HCT116 (cell line): Measurements from ENCODE around the gene MUC21. TPM values are rescaled to one million over a fixed set of nuclear protein-coding genes. Genes with fewer than 3 reads are reported as not detected.
A peak's percentile ranks its signal among the peaks of the same experiment; 100 is the strongest.

Experiments used
- ATAC-seq: fragments of 200-7000 bp; cut with Tn5 transposase; 2 replicates; pipeline ENCODE4 v1.9.1; 2020; ENCODE audit warnings: mild to moderate bottlenecking, moderate library complexity
- BruUV-seq: library from RNA; stranded (reverse); fragments of 400-500 nt; replicated peaks from 2 replicates; lab custom pipeline; 2021; lab: Mats Ljungman, UMichigan
- CTCF ChIA-PET: fragments of 300-600 bp; sonication (Branson Sonifier 250); formaldehyde crosslinking; loops from one replicate; lab custom pipeline; 2021; ENCODE audit warnings: antibody characterized with exemption; lab: Charles Lee
- POLR2A ChIA-PET: fragments of 300-600, 350-600 bp; sonication (Branson Sonifier 250); formaldehyde crosslinking; loops from one replicate; lab custom pipeline; 2021; ENCODE audit warnings: antibody characterized with exemption; lab: Charles Lee
- RAD21 ChIA-PET, 2 experiments: fragments of 300-600 bp; sonication (Branson Sonifier 250); formaldehyde crosslinking; loops; one replicate each; lab custom pipeline; 2023; ENCODE audit warnings: low total read pairs in 2 of 2; ENCODE audit not compliant: uncharacterized antibody in 2 of 2, unreplicated experiment in 2 of 2, low non-redundant PET in 1 of 2; lab: Charles Lee
- DNase-seq: peaks from one replicate; pipeline ENCODE4 v3.0.0-alpha.2; 2010; ENCODE audit warnings: low read depth, low spot score
- H2AFZ ChIP-seq: fragments of 200-600 bp; shearing (Covaris generic), sonication (generic); 2 replicates; pipeline ENCODE4 v1.6.1; 2017; ENCODE audit warnings: low read depth, mixed run types, mixed read lengths, antibody characterized with exemption, low read length; ENCODE audit not compliant: poor library complexity, severe bottlenecking
- H3K27ac ChIP-seq: 2 replicates; pipeline ENCODE4 v1.5.1; 2012; ENCODE audit warnings: low read depth, low read length
- H3K27me3 ChIP-seq: fragments of 200-600 bp; sonication (generic); 2 replicates; pipeline ENCODE4 v1.6.1; 2016; ENCODE audit warnings: mixed run types, low read length, mixed read lengths; ENCODE audit not compliant: insufficient read depth
- H3K36me3 ChIP-seq, 2 experiments: fragments of 200-500 bp in 1 of 2; fragments of 200-600 bp in 1 of 2; sonication (Bioruptor generic) in 1 of 2; sonication (generic) in 1 of 2; 2 replicates each; pipeline versions ENCODE4 v1.5.1 to v1.6.1; 2014 to 2016; ENCODE audit warnings: low read length in 2 of 2, inconsistent platforms in 1 of 2, mixed read lengths in 1 of 2, mixed run types in 1 of 2; ENCODE audit not compliant: insufficient read depth in 2 of 2, control insufficient read depth in 1 of 2
- H3K4me1 ChIP-seq, 2 experiments: fragments of 200-600 bp in 1 of 2; sonication (generic) in 1 of 2; 2 replicates each; pipeline versions ENCODE4 v1.5.1 to v1.6.1; 2012 to 2017; ENCODE audit warnings: low read length in 2 of 2, inconsistent platforms in 1 of 2, mild to moderate bottlenecking in 1 of 2, mixed read lengths in 1 of 2, mixed run types in 1 of 2, moderate library complexity in 1 of 2; ENCODE audit not compliant: insufficient read depth in 2 of 2, control insufficient read depth in 1 of 2
- H3K4me2 ChIP-seq: fragments of 200-600 bp; sonication (generic); 2 replicates; pipeline ENCODE4 v1.6.1; 2017; ENCODE audit warnings: mixed run types, low read length, mixed read lengths
- H3K4me3 ChIP-seq, 2 experiments: fragments of 200-600 bp in 1 of 2; sonication (generic) in 1 of 2; replicated peaks in 1 of 2; 2 replicates each; pipeline ENCODE4 v1.5.1; 2011 to 2016; ENCODE audit warnings: low read length in 2 of 2, control low read depth in 1 of 2, low read depth in 1 of 2, mild to moderate bottlenecking in 1 of 2, mixed read lengths in 1 of 2, mixed run types in 1 of 2
- H3K79me2 ChIP-seq: fragments of 200-600 bp; sonication (generic); 2 replicates; pipeline ENCODE4 v1.6.1; 2017; ENCODE audit warnings: mild to moderate bottlenecking, mixed run types, low read length, moderate library complexity, mixed read lengths; ENCODE audit not compliant: insufficient read depth
- H3K9ac ChIP-seq: fragments of 200-600 bp; sonication (generic); 2 replicates; pipeline ENCODE4 v1.6.1; 2016; ENCODE audit warnings: low read length, mixed read lengths
- H3K9me2 ChIP-seq: fragments of 200-600 bp; sonication (generic), shearing (Covaris generic); 2 replicates; pipeline ENCODE4 v1.6.1; 2017; ENCODE audit warnings: mixed run types, mild to moderate bottlenecking, moderate library complexity; ENCODE audit not compliant: insufficient read depth
- H3K9me3 ChIP-seq, 2 experiments: fragments of 200-500 bp in 1 of 2; fragments of 200-600 bp in 1 of 2; sonication (Bioruptor generic) in 1 of 2; sonication (generic) in 1 of 2; 2 replicates each; pipeline ENCODE4 v1.6.1; 2014 to 2017; ENCODE audit warnings: low read length in 2 of 2, mixed read lengths in 2 of 2, inconsistent platforms in 1 of 2, low read depth in 1 of 2, mild to moderate bottlenecking in 1 of 2, mixed run types in 1 of 2, moderate library complexity in 1 of 2; ENCODE audit not compliant: control insufficient read depth in 1 of 2, insufficient read depth in 1 of 2
- H4K20me1 ChIP-seq: fragments of 200-600 bp; sonication (generic), shearing (Covaris generic); 2 replicates; pipeline ENCODE4 v1.6.1; 2017; ENCODE audit warnings: mixed run types, mild to moderate bottlenecking, moderate library complexity; ENCODE audit not compliant: insufficient read depth
- ELF1 ChIP-seq: IDR thresholded peaks from 2 replicates; pipeline ENCODE4 v1.6.1; 2012; ENCODE audit warnings: low read depth, borderline replicate concordance
- EZH2 ChIP-seq: fragments of 200-600 bp; sonication (generic); IDR thresholded peaks from 2 replicates; pipeline ENCODE4 v1.6.1; 2017; ENCODE audit warnings: antibody characterized with exemption, mixed run types
- JUND ChIP-seq: IDR thresholded peaks from 2 replicates; pipeline ENCODE4 v1.6.1; 2012
- POLR2AphosphoS5 ChIP-seq: IDR thresholded peaks from 2 replicates; pipeline ENCODE4 v1.6.1; 2011; ENCODE audit warnings: mild to moderate bottlenecking, low read depth, low read length, moderate library complexity
- RAD21 ChIP-seq: IDR thresholded peaks from 2 replicates; pipeline ENCODE4 v1.6.1; 2012; ENCODE audit warnings: low read depth, mild to moderate bottlenecking
- SIN3A ChIP-seq: IDR thresholded peaks from 2 replicates; pipeline ENCODE4 v1.6.1; 2012; ENCODE audit warnings: low read depth
- SP1 ChIP-seq: IDR thresholded peaks from 2 replicates; pipeline ENCODE4 v1.6.1; 2012; ENCODE audit warnings: low read depth
- SRF ChIP-seq: IDR thresholded peaks from 2 replicates; pipeline ENCODE4 v1.6.1; 2012; ENCODE audit warnings: low read depth
- ZFX ChIP-seq: fragments of 450-650 bp; IDR thresholded peaks from 2 replicates; pipeline ENCODE4 v1.6.1; 2017
- intact Hi-C: fragments of 100-400 bp; cut with micrococcal nuclease; formaldehyde crosslinking; loops from 2 replicates; pipeline ENCODE4 v1.10.0; 2022
- total RNA-seq: library from RNA; stranded (reverse); gene quantifications from one replicate; pipeline ENCODE4 v1.2.1, GENCODE V29; 2021; ENCODE audit not compliant: unreplicated experiment
- TF ChIP-seq, protein P1 (sequence below): IDR thresholded peaks from 2 replicates; pipeline ENCODE4 v1.6.1; 2012
- TF ChIP-seq, protein P2 (sequence below), 3 experiments: fragments of 200-600 bp in 1 of 3; sonication (generic) in 1 of 3; IDR thresholded peaks in 2 of 3; conservative IDR thresholded peaks in 1 of 3; 2 replicates each; pipeline ENCODE4 v1.5.1; 2012 to 2017; ENCODE audit warnings: low read depth in 2 of 3, low read length in 2 of 3, antibody characterized with exemption in 1 of 3, borderline replicate concordance in 1 of 3, control low read depth in 1 of 3, mild to moderate bottlenecking in 1 of 3, mixed read lengths in 1 of 3, mixed run types in 1 of 3, moderate library complexity in 1 of 3; ENCODE audit not compliant: insufficient read depth in 1 of 3
- TF ChIP-seq, protein P3 (sequence below): IDR thresholded peaks from 2 replicates; pipeline ENCODE4 v1.6.1; 2011; ENCODE audit warnings: mild to moderate bottlenecking, low read length, moderate library complexity; ENCODE audit not compliant: insufficient replicate concordance; ENCODE audit errors: extremely low read depth

MUC21 gene
- total RNA-seq, 1 experiment from 2014 or later = not detected

DNA sequence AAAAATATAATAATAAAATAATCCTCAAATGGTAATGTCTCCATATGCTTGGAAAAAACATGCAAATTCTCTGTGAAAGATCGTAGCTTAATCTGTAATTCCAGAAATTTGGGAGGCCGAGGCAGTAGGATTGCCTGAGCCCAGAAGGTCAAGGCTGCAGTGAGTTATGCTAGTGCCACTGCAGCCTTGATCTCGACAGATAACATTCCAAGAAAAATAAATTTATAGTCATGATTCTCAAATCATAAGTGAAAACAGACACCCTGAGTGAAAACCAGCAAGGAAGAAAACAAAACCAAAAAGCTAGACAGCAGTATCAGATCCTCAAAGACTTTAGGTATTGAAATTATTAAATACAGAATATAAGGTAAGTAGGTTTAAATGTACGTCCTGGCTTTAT lies 3.8 kb upstream of the MUC21 start (continued):
- TF ChIP-seq RAD21 (no peak), JUND (no peak), SIN3A (no peak), ELF1 (no peak), SP1 (no peak), POLR2AphosphoS5 (no peak), ZFX (no peak), SRF (no peak), EZH2 (no peak)
- TF ChIP-seq, protein P1, sequence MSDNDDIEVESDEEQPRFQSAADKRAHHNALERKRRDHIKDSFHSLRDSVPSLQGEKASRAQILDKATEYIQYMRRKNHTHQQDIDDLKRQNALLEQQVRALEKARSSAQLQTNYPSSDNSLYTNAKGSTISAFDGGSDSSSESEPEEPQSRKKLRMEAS = no peak

- BruUV-seq = no TSS peak
- Histone ChIP-seq H3K36me3 (no peaks in the 10 kb centered on the region), H4K20me1 (no peaks in the 10 kb centered on the region), H3K27ac (no peak overlapping the region), H3K9ac (no peak overlapping the region), H3K27me3 (no peaks in the 10 kb centered on the region), H3K9me2 (no peaks in the 10 kb centered on the region), H3K4me1 (peaks cover 8 to 9% of the 10 kb centered on the region in 2 experiments; a peak in 3 of 4 replicates), H3K9me3 (no peaks in the 10 kb centered on the region), H3K4me3 (no peak overlapping the region), H3K79me2 (no peaks in the 10 kb centered on the region), H2AFZ (peak overlapping the region; percentile 52), H3K4me2 (no peak overlapping the region)
- DNase-seq (no peak), ATAC-seq (peak; percentile 86)
- TF ChIP-seq, protein P2, sequence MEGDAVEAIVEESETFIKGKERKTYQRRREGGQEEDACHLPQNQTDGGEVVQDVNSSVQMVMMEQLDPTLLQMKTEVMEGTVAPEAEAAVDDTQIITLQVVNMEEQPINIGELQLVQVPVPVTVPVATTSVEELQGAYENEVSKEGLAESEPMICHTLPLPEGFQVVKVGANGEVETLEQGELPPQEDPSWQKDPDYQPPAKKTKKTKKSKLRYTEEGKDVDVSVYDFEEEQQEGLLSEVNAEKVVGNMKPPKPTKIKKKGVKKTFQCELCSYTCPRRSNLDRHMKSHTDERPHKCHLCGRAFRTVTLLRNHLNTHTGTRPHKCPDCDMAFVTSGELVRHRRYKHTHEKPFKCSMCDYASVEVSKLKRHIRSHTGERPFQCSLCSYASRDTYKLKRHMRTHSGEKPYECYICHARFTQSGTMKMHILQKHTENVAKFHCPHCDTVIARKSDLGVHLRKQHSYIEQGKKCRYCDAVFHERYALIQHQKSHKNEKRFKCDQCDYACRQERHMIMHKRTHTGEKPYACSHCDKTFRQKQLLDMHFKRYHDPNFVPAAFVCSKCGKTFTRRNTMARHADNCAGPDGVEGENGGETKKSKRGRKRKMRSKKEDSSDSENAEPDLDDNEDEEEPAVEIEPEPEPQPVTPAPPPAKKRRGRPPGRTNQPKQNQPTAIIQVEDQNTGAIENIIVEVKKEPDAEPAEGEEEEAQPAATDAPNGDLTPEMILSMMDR (IDR thresholded peaks at IDR 0.05 in 2 of 3, conservative IDR thresholded peaks at IDR 0.05 in 1 of 3; ENCODE audit: borderline replicate concordance in 1 of 3, insufficient read depth in 1 of 3, low read depth in 2 of 3, low read length in 2 of 3) = peak in 2 of 3 experiments; percentile 37 to 39; a peak in 4 of 6 replicates
- TF ChIP-seq, protein P3, sequence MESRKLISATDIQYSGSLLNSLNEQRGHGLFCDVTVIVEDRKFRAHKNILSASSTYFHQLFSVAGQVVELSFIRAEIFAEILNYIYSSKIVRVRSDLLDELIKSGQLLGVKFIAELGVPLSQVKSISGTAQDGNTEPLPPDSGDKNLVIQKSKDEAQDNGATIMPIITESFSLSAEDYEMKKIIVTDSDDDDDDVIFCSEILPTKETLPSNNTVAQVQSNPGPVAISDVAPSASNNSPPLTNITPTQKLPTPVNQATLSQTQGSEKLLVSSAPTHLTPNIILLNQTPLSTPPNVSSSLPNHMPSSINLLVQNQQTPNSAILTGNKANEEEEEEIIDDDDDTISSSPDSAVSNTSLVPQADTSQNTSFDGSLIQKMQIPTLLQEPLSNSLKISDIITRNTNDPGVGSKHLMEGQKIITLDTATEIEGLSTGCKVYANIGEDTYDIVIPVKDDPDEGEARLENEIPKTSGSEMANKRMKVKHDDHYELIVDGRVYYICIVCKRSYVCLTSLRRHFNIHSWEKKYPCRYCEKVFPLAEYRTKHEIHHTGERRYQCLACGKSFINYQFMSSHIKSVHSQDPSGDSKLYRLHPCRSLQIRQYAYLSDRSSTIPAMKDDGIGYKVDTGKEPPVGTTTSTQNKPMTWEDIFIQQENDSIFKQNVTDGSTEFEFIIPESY = no peak
- ChIA-PET POLR2A (no interaction called here), CTCF (interaction anchor here (1.1 kb wide), 1 partner anchor 62 kb away, joined by 3 read pairs; no protein-coding TSS in a partner anchor), RAD21 (no interaction called here)
- intact Hi-C loops = no loop called here
Measured at GRCh38 chr6:30981942-30982772, 1.4 kb upstream of the MUC21 start.
